Mononuclear cell (primary cell): Measurements from ENCODE around the gene LRRC1. TPM values are rescaled to one million over a fixed set of nuclear protein-coding genes. Genes with fewer than 3 reads are reported as not detected.
"Not testable (repeated sequence)": the region's sequence is repeated elsewhere in the genome, so short reads cannot be mapped to it uniquely, and the experiment has no call there.

Source experiments
- H3K27me3 ChIP-seq: 2 replicates; pipeline ENCODE4 v1.6.0; 2011; ENCODE audit warnings: low read length, control low read depth; ENCODE audit not compliant: insufficient read depth
- H3K4me1 ChIP-seq: 2 replicates; pipeline ENCODE4 v1.5.1; 2011; ENCODE audit warnings: mild to moderate bottlenecking, low read length, control low read depth; ENCODE audit not compliant: insufficient read depth
- H3K4me3 ChIP-seq: 2 replicates; pipeline ENCODE4 v1.5.1; 2011; ENCODE audit warnings: mild to moderate bottlenecking, low read length, moderate library complexity
- H3K9me3 ChIP-seq: 2 replicates; pipeline ENCODE4 v1.5.1; 2011; ENCODE audit warnings: low read depth, mild to moderate bottlenecking, control low read depth, low read length
- total RNA-seq: library from RNA; depleted of rRNA; stranded (reverse); fragments of >200 nt; gene quantifications from one replicate; pipeline ENCODE4 v1.2.3, GENCODE V29; 2012

Gene LRRC1
- total RNA-seq, 1 donor: 0.73 TPM

GRCh38 chr6:53797304-53797703, 2.5 kb downstream of the LRRC1 start:
- Histone ChIP-seq H3K9me3 (no peaks in the 10 kb centered on the region), H3K4me1 (peaks cover 29% of the 10 kb centered on the region), H3K4me3 (no peak overlapping the region), H3K27me3 (peaks cover 13% of the 10 kb centered on the region)

DNA sequence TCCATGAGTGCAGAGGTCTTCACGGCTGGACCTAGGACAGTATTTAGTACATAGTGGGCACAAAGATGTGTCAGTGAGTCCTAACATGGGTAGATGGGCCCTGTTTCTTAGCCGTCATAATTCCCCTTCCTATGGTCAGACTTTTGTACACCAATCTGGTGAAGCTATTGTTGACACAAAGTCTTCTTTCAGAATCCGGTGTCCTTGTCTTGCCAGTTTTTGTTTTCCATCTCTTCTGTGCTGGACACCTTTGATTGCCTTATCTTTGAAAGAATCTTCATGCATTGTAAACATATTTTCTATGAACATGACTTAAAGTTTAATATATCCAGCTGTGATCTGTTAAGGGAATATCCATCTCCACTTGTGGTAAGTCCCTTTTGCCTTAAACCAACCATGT, 4.5 kb downstream of the LRRC1 start:
- Histone ChIP-seq H3K4me3 (no peak overlapping the region), H3K27me3 (peaks cover 7% of the 10 kb centered on the region), H3K4me1 (peaks cover 16% of the 10 kb centered on the region), H3K9me3 (no peaks in the 10 kb centered on the region)

DNA sequence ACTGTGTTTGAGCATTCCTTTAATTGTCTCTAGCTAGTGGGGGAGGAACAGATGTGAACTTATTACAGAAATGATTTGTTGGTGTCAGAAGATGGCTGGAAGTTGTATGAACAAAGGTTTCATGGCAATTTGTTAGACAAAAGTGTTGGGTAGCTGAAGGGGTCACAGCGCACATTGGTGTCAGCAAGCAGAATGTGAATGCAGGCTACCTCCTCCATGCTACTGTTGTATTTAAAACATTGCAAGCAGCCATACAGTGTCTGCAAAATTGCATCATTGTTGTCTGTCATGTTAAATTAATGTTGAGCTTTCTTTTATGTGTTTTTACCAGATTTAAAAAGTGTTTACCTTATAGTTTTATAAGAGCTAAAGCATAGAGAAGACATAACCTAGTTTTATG, 6.2 kb downstream of the LRRC1 start:
- H3K9me3 ChIP-seq: no peaks in the 10 kb centered on the region
- no peak overlapping the region for H3K4me3 ChIP-seq
- H3K27me3 ChIP-seq: peaks cover 6% of the 10 kb centered on the region
- H3K4me1 ChIP-seq: peaks cover 4% of the 10 kb centered on the region

- H3K27me3 ChIP-seq: no peaks in the 10 kb centered on the region
- no peaks in the 10 kb centered on the region for H3K4me1 ChIP-seq
- H3K4me3 ChIP-seq: no peak overlapping the region
- H3K9me3 ChIP-seq: no peaks in the 10 kb centered on the region
Observed at GRCh38 chr6:53802582-53802981, 7.8 kb downstream of the LRRC1 start.

GRCh38 chr6:53803081-53803860, 8.5 kb downstream of the LRRC1 start:
- Histone ChIP-seq H3K4me1 (no peaks in the 10 kb centered on the region), H3K4me3 (no peak overlapping the region), H3K9me3 (no peaks in the 10 kb centered on the region), H3K27me3 (no peaks in the 10 kb centered on the region)

- H3K27me3 ChIP-seq: no peaks in the 10 kb centered on the region
- H3K4me3 ChIP-seq: no peak overlapping the region
- H3K4me1 ChIP-seq: no peaks in the 10 kb centered on the region
- H3K9me3 ChIP-seq: no peaks in the 10 kb centered on the region
Observed at GRCh38 chr6:53805016-53805415, 10.2 kb downstream of the LRRC1 start.

- no peak overlapping the region for H3K4me3 ChIP-seq
- no peaks in the 10 kb centered on the region for H3K4me1 ChIP-seq
- no peaks in the 10 kb centered on the region for H3K27me3 ChIP-seq
- H3K9me3 ChIP-seq: no peaks in the 10 kb centered on the region
Observed at GRCh38 chr6:53805725-53806124, 10.9 kb downstream of the LRRC1 start.

GRCh38 chr6:53807606-53808005, 12.8 kb downstream of the LRRC1 start:
- not testable (repeated sequence) for H3K27me3 ChIP-seq, H3K4me1 ChIP-seq, H3K4me3 ChIP-seq, H3K9me3 ChIP-seq

DNA sequence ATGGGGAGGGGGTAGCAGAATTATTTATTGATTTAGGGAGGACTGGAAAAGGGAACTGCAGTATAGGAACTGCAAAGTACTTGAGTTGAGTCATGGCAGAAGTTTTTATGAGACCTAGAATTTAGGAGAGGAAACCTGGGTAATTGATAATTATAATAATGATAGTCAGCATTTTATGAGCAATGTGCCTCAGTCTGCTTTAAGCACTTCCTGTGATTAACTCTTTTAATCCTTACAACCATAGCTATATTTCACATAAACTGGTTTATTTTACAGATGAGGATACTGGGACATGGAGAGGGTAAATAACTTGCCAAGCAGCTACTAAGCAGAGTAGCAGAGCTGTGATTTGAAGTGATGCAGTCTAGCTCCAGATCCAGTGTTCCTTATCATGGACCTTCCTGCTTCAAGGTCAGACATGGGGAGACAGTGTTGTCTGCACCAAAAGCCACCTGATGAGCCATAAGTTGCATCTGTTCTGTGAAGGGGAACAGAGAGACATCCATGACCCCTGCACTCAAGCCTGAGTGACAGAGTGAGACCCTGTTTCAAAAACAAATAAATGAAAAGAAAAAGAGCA, 13.6 kb downstream of the LRRC1 start:
- H3K9me3 ChIP-seq: no peaks in the 10 kb centered on the region

DNA sequence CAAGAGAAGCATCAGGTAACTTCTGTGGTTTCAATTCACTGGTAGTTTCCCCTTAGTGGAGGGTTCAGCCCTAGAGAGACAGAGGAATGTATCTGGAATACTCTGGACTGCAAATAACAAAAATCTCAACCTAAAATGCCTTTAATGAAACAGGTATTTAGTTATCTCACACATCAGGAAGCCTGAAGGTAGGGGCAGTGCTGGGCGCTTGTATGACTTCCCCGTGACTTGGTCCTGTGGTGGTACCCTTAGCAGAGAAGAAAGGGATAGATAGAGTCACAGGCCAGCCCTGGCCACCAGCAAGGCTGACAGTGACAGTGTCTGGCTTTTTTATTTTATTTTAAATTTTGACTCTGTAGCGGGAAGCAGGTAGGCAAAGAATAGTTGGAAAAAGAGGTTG, 14.9 kb downstream of the LRRC1 start:
- Histone ChIP-seq H3K9me3 (no peaks in the 10 kb centered on the region), H3K4me1 (no peaks in the 10 kb centered on the region), H3K27me3 (no peaks in the 10 kb centered on the region), H3K4me3 (no peak overlapping the region)

More for the DNA sequence above, 13.6 kb downstream of the LRRC1 start:
- Histone ChIP-seq H3K4me3 (no peak overlapping the region), H3K27me3 (no peaks in the 10 kb centered on the region), H3K4me1 (no peaks in the 10 kb centered on the region)

GRCh38 chr6:53811082-53811481, 16.3 kb downstream of the LRRC1 start:
- no peaks in the 10 kb centered on the region for H3K4me1 ChIP-seq
- H3K9me3 ChIP-seq: no peaks in the 10 kb centered on the region
- H3K27me3 ChIP-seq: no peaks in the 10 kb centered on the region
- H3K4me3 ChIP-seq: no peak overlapping the region

- H3K9me3 ChIP-seq: no peaks in the 10 kb centered on the region
- no peak overlapping the region for H3K4me3 ChIP-seq
- no peaks in the 10 kb centered on the region for H3K4me1 ChIP-seq
- H3K27me3 ChIP-seq: no peaks in the 10 kb centered on the region
Observed at GRCh38 chr6:53811746-53812145, 16.9 kb downstream of the LRRC1 start.

DNA sequence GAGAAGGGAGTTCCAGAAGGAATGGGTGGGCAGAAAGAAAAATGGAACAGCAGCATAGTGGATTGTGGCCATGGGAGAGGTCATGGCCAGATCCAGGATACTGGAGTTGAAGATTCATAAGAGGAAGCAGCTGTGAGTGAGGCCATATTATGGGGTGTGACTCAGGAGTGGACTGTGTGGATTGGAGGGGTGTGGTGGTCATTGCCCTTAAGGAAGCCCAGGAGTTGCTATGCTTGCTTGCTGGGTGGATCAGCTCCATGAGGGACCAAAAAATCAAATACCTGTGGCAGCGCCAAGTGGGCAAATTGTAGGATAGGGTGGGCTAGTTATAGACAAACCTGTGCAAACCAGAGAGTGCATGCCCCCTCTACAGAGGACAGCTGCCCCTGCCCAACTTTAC, 18.3 kb downstream of the LRRC1 start:
- Histone ChIP-seq H3K4me1 (no peaks in the 10 kb centered on the region), H3K9me3 (no peaks in the 10 kb centered on the region), H3K27me3 (no peaks in the 10 kb centered on the region), H3K4me3 (no peak overlapping the region)

GRCh38 chr6:53813801-53814200, 19.0 kb downstream of the LRRC1 start:
- Histone ChIP-seq H3K4me1 (no peaks in the 10 kb centered on the region), H3K4me3 (no peak overlapping the region), H3K9me3 (no peaks in the 10 kb centered on the region), H3K27me3 (no peaks in the 10 kb centered on the region)

DNA sequence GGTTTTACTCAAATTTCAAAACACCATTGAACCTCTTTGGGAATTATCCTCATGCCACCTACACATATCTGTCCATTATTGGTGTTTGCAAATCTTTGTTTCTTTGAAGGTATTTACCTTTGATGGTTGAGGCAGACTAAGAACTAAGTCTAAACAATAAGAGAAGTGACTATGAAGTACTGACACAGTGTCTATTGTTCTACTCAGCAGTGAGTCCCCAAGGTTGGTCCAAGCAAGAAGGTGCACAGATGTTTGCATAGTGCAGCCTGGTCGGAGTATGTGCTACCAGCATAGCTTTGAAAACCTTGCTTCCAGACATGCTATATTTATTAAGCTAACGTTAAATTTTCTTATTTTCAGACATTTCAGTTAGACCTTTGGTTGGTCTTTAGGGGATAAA, 19.5 kb downstream of the LRRC1 start:
- Histone ChIP-seq H3K27me3 (no peaks in the 10 kb centered on the region), H3K9me3 (no peaks in the 10 kb centered on the region), H3K4me1 (no peaks in the 10 kb centered on the region), H3K4me3 (no peak overlapping the region)
